ENCODE data around the gene POP4. TPM values are rescaled to one million over a fixed set of nuclear protein-coding genes. Genes with fewer than 3 reads are reported as not detected.

The POP4 gene
- total and polyA plus RNA-seq, 2 of the 8 experiments (the other 6 are each of a cell fraction or from before 2014, with no cell fraction given) = 29.1 to 41.5 TPM

DNA sequence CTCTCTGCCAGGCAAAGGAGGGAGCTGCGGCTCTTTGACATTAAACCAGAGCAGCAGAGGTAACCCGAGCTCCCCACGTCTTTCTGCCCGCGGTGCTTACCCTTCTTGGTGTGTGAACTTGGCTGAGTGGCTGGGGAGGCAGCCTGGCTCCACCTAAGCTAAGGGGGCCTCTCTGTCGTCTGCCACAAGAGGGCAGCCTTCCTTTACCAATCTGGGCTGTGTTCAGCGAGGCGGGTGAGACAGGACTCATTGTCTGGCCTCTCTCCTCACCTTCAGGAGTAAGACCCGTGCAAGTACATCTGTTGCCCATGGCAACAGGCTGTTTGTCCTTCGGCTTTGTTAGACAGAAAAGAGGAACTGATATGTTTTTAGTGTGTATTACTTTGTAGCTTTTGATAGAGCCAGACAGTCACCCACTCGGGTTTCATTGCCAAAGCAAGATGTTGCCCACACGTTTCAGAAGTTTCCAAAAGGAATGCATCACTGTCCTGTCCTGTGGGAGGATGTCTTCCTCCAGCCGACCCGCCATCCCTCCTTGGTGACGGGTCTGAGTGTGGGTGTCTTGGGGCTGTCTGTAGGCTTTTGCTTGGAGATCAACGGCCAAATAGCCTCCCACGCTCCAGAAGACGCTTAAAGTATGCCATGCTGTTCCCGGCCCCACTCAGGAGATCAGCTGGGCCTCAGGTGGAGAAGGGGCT is 4.6 kb downstream of the POP4 start (continued):
- peak; percentile 82; the same call in 1 of the 2 replicates for TF ChIP-seq MAFK (IDR thresholded peaks at IDR 0.05; ENCODE audit: low read depth, low read length)
- TF ChIP-seq RAD21 (IDR thresholded peaks at IDR 0.05 in 1 of 2, conservative IDR thresholded peaks at IDR 0.05 in 1 of 2; ENCODE audit: low read depth in 2 of 2, low read length in 2 of 2) = peak; percentile 95 to 96
- TF ChIP-seq ASH2L (IDR thresholded peaks at IDR 0.05; ENCODE audit: low read length) = peak; percentile 46
- TF ChIP-seq NRF1 (IDR thresholded peaks at IDR 0.05; ENCODE audit: low read depth, low read length) = no peak
- peak in 1 of 2 experiments; percentile 33; a peak in 1 of 4 replicates for TF ChIP-seq SIN3A (conservative IDR thresholded peaks at IDR 0.05 in 1 of 2, IDR thresholded peaks at IDR 0.05 in 1 of 2; ENCODE audit: low read depth in 1 of 2, low read length in 2 of 2)
- TF ChIP-seq, protein P1, sequence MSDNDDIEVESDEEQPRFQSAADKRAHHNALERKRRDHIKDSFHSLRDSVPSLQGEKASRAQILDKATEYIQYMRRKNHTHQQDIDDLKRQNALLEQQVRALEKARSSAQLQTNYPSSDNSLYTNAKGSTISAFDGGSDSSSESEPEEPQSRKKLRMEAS (IDR thresholded peaks at IDR 0.05) = peak; percentile 32; the same call in 1 of the 2 replicates
- TF ChIP-seq BACH1 (IDR thresholded peaks at IDR 0.05; ENCODE audit: low read length) = peak; percentile 80
